ENCODE data around the gene PCGF5. TPM values are rescaled to one million over a fixed set of nuclear protein-coding genes. Genes with fewer than 3 reads are reported as not detected.

PCGF5 gene
- polyA plus RNA-seq, 1 experiment = 13.8 TPM

GRCh38 chr10:91201213-91201996 lies 19.1 kb upstream of the PCGF5 start:
- ChIA-PET POLR2A (no interaction called here), CTCF (interaction anchor here (1.3 kb wide), 1 partner anchor 290 kb away, joined by 4 read pairs; no protein-coding TSS in a partner anchor)
- TF ChIP-seq CTCF (IDR thresholded peaks at IDR 0.05; ENCODE audit: low read depth, low read length) = no peak
- H3K9me3 ChIP-seq (ENCODE audit: control insufficient read depth, insufficient read depth, low read length) = no peaks in the 10 kb centered on the region
- no peak overlapping the region for H3K4me3 ChIP-seq (ENCODE audit: low read depth, low read length)
- DNase-seq (ENCODE audit: low read depth, low spot score) = no peak
- no peak overlapping the region for H3K27ac ChIP-seq (ENCODE audit: low read depth, low read length)
- H3K27me3 ChIP-seq (ENCODE audit: control insufficient read depth, insufficient read depth, low read length) = no peaks in the 10 kb centered on the region

GRCh38 chr10:91206427-91206826 lies 14.0 kb upstream of the PCGF5 start:
- H3K9me3 ChIP-seq (ENCODE audit: control insufficient read depth, insufficient read depth, low read length) = no peaks in the 10 kb centered on the region
- no peak overlapping the region for H3K27ac ChIP-seq (ENCODE audit: low read depth, low read length)
- ChIA-PET CTCF (no interaction called here), POLR2A (no interaction called here)
- TF ChIP-seq CTCF (IDR thresholded peaks at IDR 0.05; ENCODE audit: low read depth, low read length) = no peak
- no peaks in the 10 kb centered on the region for H3K27me3 ChIP-seq (ENCODE audit: control insufficient read depth, insufficient read depth, low read length)
- DNase-seq (ENCODE audit: low read depth, low spot score) = no peak
- H3K4me3 ChIP-seq (ENCODE audit: low read depth, low read length) = no peak overlapping the region

GRCh38 chr10:91206837-91207474 lies 13.5 kb upstream of the PCGF5 start:
- Histone ChIP-seq H3K9me3 (ENCODE audit: control insufficient read depth, insufficient read depth, low read length) (no peaks in the 10 kb centered on the region), H3K27me3 (ENCODE audit: control insufficient read depth, insufficient read depth, low read length) (no peaks in the 10 kb centered on the region), H3K4me3 (ENCODE audit: low read depth, low read length) (no peak overlapping the region), H3K27ac (ENCODE audit: low read depth, low read length) (no peak overlapping the region)
- no peak for DNase-seq (ENCODE audit: low read depth, low spot score)
- no peak for TF ChIP-seq CTCF (IDR thresholded peaks at IDR 0.05; ENCODE audit: low read depth, low read length)
- ChIA-PET CTCF (no interaction called here), POLR2A (no interaction called here)

GRCh38 chr10:91208642-91209041 lies 11.8 kb upstream of the PCGF5 start:
- Histone ChIP-seq H3K27ac (ENCODE audit: low read depth, low read length) (no peak overlapping the region), H3K4me3 (ENCODE audit: low read depth, low read length) (no peak overlapping the region), H3K27me3 (ENCODE audit: control insufficient read depth, insufficient read depth, low read length) (no peaks in the 10 kb centered on the region), H3K9me3 (ENCODE audit: control insufficient read depth, insufficient read depth, low read length) (no peaks in the 10 kb centered on the region)
- ChIA-PET POLR2A (no interaction called here), CTCF (no interaction called here)
- TF ChIP-seq CTCF (IDR thresholded peaks at IDR 0.05; ENCODE audit: low read depth, low read length) = no peak
- DNase-seq (ENCODE audit: low read depth, low spot score) = no peak

GRCh38 chr10:91210014-91210413 lies 10.4 kb upstream of the PCGF5 start:
- TF ChIP-seq CTCF (IDR thresholded peaks at IDR 0.05; ENCODE audit: low read depth, low read length) = no peak
- CTCF ChIA-PET = no interaction called here
- H3K9me3 ChIP-seq (ENCODE audit: control insufficient read depth, insufficient read depth, low read length) = no peaks in the 10 kb centered on the region
- no peaks in the 10 kb centered on the region for H3K27me3 ChIP-seq (ENCODE audit: control insufficient read depth, insufficient read depth, low read length)
- POLR2A ChIA-PET = no interaction called here
- no peak overlapping the region for H3K27ac ChIP-seq (ENCODE audit: low read depth, low read length)
- no peak overlapping the region for H3K4me3 ChIP-seq (ENCODE audit: low read depth, low read length)
- DNase-seq (ENCODE audit: low read depth, low spot score) = no peak
